Thyroid gland (tissue), 4 donors: ENCODE results near the gene LILRA1.

Source experiments
- POLR2A ChIP-seq, 2 donors: fragments of 450-650 bp; IDR thresholded peaks; one replicate each; pipeline ENCODE4 v1.6.1; 2017; ENCODE audit warnings: antibody characterized with exemption in 2 of 2, mild to moderate bottlenecking in 2 of 2, moderate library complexity in 1 of 2
- TF ChIP-seq, protein P1 (sequence below), 6 experiments: fragments of 200-600 bp in 3 of 6; fragments of 450-650 bp in 3 of 6; sonication (generic) in 3 of 6; IDR thresholded peaks; one replicate each; pipeline ENCODE4 v1.5.1; 2016 to 2019; ENCODE audit warnings: antibody characterized with exemption in 6 of 6, mild to moderate bottlenecking in 2 of 6, inconsistent platforms in 1 of 6, moderate library complexity in 1 of 6

DNA sequence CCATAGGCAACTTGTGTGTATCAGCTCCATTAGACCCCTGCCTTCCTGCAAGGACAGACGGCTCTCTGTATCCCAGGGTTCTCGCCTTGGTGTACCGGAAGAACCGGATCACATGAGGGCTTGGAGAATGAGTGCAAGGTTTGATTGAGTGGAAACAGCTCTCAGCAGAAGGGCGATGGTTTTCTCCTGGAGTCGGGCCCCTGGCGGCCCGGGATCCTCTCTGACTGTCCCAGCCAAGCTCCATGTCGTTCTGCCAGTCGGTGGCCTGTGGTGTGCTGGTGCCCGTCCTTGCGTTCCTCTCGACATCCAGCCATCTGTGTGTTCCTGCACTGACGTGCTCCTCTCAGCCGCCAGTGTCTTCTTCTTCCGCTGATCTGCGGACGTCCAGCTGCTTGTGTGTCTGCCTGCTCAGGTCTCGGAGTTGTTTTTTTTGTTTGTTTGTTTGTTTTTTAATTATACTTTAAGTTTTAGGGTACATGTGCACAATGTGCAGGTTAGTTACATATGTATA, 53.0 kb downstream of the LILRA1 start:
- TF ChIP-seq, protein P1, sequence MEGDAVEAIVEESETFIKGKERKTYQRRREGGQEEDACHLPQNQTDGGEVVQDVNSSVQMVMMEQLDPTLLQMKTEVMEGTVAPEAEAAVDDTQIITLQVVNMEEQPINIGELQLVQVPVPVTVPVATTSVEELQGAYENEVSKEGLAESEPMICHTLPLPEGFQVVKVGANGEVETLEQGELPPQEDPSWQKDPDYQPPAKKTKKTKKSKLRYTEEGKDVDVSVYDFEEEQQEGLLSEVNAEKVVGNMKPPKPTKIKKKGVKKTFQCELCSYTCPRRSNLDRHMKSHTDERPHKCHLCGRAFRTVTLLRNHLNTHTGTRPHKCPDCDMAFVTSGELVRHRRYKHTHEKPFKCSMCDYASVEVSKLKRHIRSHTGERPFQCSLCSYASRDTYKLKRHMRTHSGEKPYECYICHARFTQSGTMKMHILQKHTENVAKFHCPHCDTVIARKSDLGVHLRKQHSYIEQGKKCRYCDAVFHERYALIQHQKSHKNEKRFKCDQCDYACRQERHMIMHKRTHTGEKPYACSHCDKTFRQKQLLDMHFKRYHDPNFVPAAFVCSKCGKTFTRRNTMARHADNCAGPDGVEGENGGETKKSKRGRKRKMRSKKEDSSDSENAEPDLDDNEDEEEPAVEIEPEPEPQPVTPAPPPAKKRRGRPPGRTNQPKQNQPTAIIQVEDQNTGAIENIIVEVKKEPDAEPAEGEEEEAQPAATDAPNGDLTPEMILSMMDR (IDR thresholded peaks at IDR 0.05), result no peak
- TF ChIP-seq POLR2A (IDR thresholded peaks at IDR 0.05), result no peak
